WTC11 (cell line): ENCODE data around the gene PARS2. TPM values are rescaled to one million over a fixed set of nuclear protein-coding genes. Genes with fewer than 3 reads are reported as not detected.

ENCODE experiments used
- ATAC-seq: fragments of 200-7000 bp; cut with Tn5 transposase; 2 replicates; pipeline ENCODE4 v1.10.0; 2021; ENCODE audit warnings: mild to moderate bottlenecking, moderate library complexity
- CTCF ChIA-PET: fragments of 300-600 bp; sonication (Branson Sonifier 250); formaldehyde crosslinking; loops from one replicate; lab custom pipeline; 2021; ENCODE audit warnings: antibody characterized with exemption; lab: Charles Lee
- POLR2A ChIA-PET: fragments of 350-600 bp; sonication (Branson Sonifier 250); formaldehyde crosslinking; loops from one replicate; lab custom pipeline; 2021; ENCODE audit warnings: antibody characterized with exemption; lab: Charles Lee
- DNase-seq: peaks from one replicate; pipeline ENCODE4 v3.0.0; 2021; ENCODE audit warnings: low spot score
- H3K27ac Mint-ChIP-seq: 2 replicates; pipeline ENCODE4 v1.8.0; 2021; ENCODE audit warnings: mixed read lengths
- H3K27me3 Mint-ChIP-seq: 2 replicates; pipeline ENCODE4 v1.8.0; 2021; ENCODE audit warnings: low read depth, mild to moderate bottlenecking, moderate library complexity, mixed read lengths
- H3K36me3 Mint-ChIP-seq: 2 replicates; pipeline ENCODE4 v1.8.0; 2021; ENCODE audit warnings: mixed read lengths
- H3K4me1 Mint-ChIP-seq: 2 replicates; pipeline ENCODE4 v1.8.0; 2022; ENCODE audit warnings: mixed read lengths
- H3K4me3 Mint-ChIP-seq: 2 replicates; pipeline ENCODE4 v1.8.0; 2021; ENCODE audit warnings: mild to moderate bottlenecking, moderate library complexity, mixed read lengths
- H3K9me3 Mint-ChIP-seq: 2 replicates; pipeline ENCODE4 v1.8.0; 2021; ENCODE audit warnings: mixed read lengths
- ATF2 ChIP-seq: sonication (generic); formaldehyde crosslinking; IDR thresholded peaks from 2 replicates; pipeline ENCODE4 v1.8.1; 2022; ENCODE audit warnings: low read depth, missing genetic modification reagents, borderline replicate concordance
- E2F5 ChIP-seq: sonication (generic); formaldehyde crosslinking; IDR thresholded peaks from 2 replicates; pipeline ENCODE4 v1.8.1; 2022; ENCODE audit warnings: mild to moderate bottlenecking, moderate library complexity, missing genetic modification reagents
- ERG ChIP-seq: fragments of 250-450 bp; sonication (Bioruptor Pico); IDR thresholded peaks from 2 replicates; pipeline ENCODE4 v1.8.0; 2021; ENCODE audit warnings: mild to moderate bottlenecking
- ESRRA ChIP-seq: sonication (generic); formaldehyde crosslinking; IDR thresholded peaks from 2 replicates; pipeline ENCODE4 v1.8.1; 2022; ENCODE audit warnings: mild to moderate bottlenecking, missing genetic modification reagents, borderline replicate concordance
- FOXP4 ChIP-seq: sonication (generic); formaldehyde crosslinking; IDR thresholded peaks from 2 replicates; pipeline ENCODE4 v1.8.0; 2022; ENCODE audit warnings: mild to moderate bottlenecking, missing genetic modification reagents
- GRHL2 ChIP-seq: fragments of 250-450 bp; sonication (Bioruptor Pico); IDR thresholded peaks from 2 replicates; pipeline ENCODE4 v1.8.0; 2022; ENCODE audit warnings: mild to moderate bottlenecking, moderate library complexity; ENCODE audit not compliant: insufficient replicate concordance, severe bottlenecking
- JAZF1 ChIP-seq: fragments of 250-450 bp; sonication (Bioruptor Pico); IDR thresholded peaks from 2 replicates; pipeline ENCODE4 v1.9.0; 2021; ENCODE audit warnings: moderate library complexity, mild to moderate bottlenecking, inconsistent platforms
- MLX ChIP-seq: sonication (generic); formaldehyde crosslinking; IDR thresholded peaks from 2 replicates; pipeline ENCODE4 v1.8.1; 2023; ENCODE audit warnings: mild to moderate bottlenecking, missing genetic modification reagents, moderate library complexity
- OVOL2 ChIP-seq: fragments of 250-450 bp; sonication (Bioruptor Pico); IDR thresholded peaks from 2 replicates; pipeline ENCODE4 v1.9.0; 2021; ENCODE audit warnings: mild to moderate bottlenecking, borderline replicate concordance
- PREB ChIP-seq: sonication (generic); formaldehyde crosslinking; IDR thresholded peaks from 2 replicates; pipeline ENCODE4 v1.8.1; 2022; ENCODE audit warnings: mild to moderate bottlenecking, missing genetic modification reagents, moderate library complexity, borderline replicate concordance
- RELA ChIP-seq: sonication (generic); formaldehyde crosslinking; IDR thresholded peaks from 2 replicates; pipeline ENCODE4 v1.8.1; 2022; ENCODE audit warnings: missing genetic modification reagents, mild to moderate bottlenecking, borderline replicate concordance
- USF2 ChIP-seq: sonication (generic); formaldehyde crosslinking; IDR thresholded peaks from 2 replicates; pipeline ENCODE4 v1.8.1; 2023; ENCODE audit warnings: mild to moderate bottlenecking, missing genetic modification reagents, moderate library complexity
- ZMAT4 ChIP-seq: fragments of 250-450 bp; sonication (Bioruptor Pico); IDR thresholded peaks from 2 replicates; pipeline ENCODE4 v1.9.0; 2021; ENCODE audit warnings: mild to moderate bottlenecking
- total RNA-seq: library from RNA; stranded (reverse); gene quantifications from 3 replicates; pipeline ENCODE4 v1.2.3, GENCODE V29; 2021

The PARS2 gene
- total RNA-seq, 1 experiment from 2014 or later, result 11.5 TPM

GRCh38 chr1:54781023-54781723 is 16.9 kb upstream of the PARS2 start (continued):
- peak; percentile 72; the same call in 1 of the 2 replicates for TF ChIP-seq PREB (CRISPR knock-in tag)
- TF ChIP-seq ESRRA, result peak; percentile 95
- peak; percentile 92; the same call in 1 of the 2 replicates for TF ChIP-seq E2F5 (CRISPR knock-in tag)
- peak; percentile 90; the same call in 1 of the 2 replicates for TF ChIP-seq ATF2

GRCh38 chr1:54777431-54777830 is 13.1 kb upstream of the PARS2 start:
- peaks cover 12% of the 10 kb centered on the region for H3K4me1 Mint-ChIP-seq
- H3K4me3 Mint-ChIP-seq, result no peak overlapping the region
- DNase-seq (no peak), ATAC-seq (no peak)
- peaks cover 43% of the 10 kb centered on the region for H3K27me3 Mint-ChIP-seq
- ChIA-PET POLR2A (no interaction called here), CTCF (interaction anchor here (1.9 kb wide), 1 partner anchor 15 kb away, joined by 6 read pairs; no protein-coding TSS in a partner anchor)
- no peak overlapping the region for H3K27ac Mint-ChIP-seq
- TF ChIP-seq USF2, result no peak
- no peak for TF ChIP-seq MLX (CRISPR knock-in tag)
- no peak for TF ChIP-seq GRHL2 (CRISPR knock-in tag)
- no peak for TF ChIP-seq ERG
- TF ChIP-seq JAZF1, result no peak
- TF ChIP-seq FOXP4, result no peak
- no peak for TF ChIP-seq OVOL2
- TF ChIP-seq ZMAT4 (CRISPR knock-in tag), result no peak
- TF ChIP-seq RELA (CRISPR knock-in tag), result no peak
- H3K36me3 Mint-ChIP-seq, result no peaks in the 10 kb centered on the region
- peaks cover 4% of the 10 kb centered on the region; the same call in 1 of the 2 replicates for H3K9me3 Mint-ChIP-seq
